ENCODE data around the gene FN3KRP.

GRCh38 chr17:82720204-82720603 lies 3.7 kb downstream of the FN3KRP start:
- TF ChIP-seq CTCF (IDR thresholded peaks at IDR 0.05) (no peak), POLR2A (IDR thresholded peaks at IDR 0.05) (no peak), EP300 (IDR thresholded peaks at IDR 0.05) (no peak)

Measured in gastroesophageal sphincter (tissue), 3 donors.